HCT116 (cell line): ENCODE measurements around the gene DPY30. TPM values are rescaled to one million over a fixed set of nuclear protein-coding genes. Genes with fewer than 3 reads are reported as not detected.

Experiments
- ATAC-seq: fragments of 200-7000 bp; cut with Tn5 transposase; 2 replicates; pipeline ENCODE4 v1.9.1; 2020; ENCODE audit warnings: mild to moderate bottlenecking, moderate library complexity
- BruUV-seq: library from RNA; stranded (reverse); fragments of 400-500 nt; replicated peaks from 2 replicates; lab custom pipeline; 2021; lab: Mats Ljungman, UMichigan
- CTCF ChIA-PET: fragments of 300-600 bp; sonication (Branson Sonifier 250); formaldehyde crosslinking; loops from one replicate; lab custom pipeline; 2021; ENCODE audit warnings: antibody characterized with exemption; lab: Charles Lee
- POLR2A ChIA-PET: fragments of 300-600, 350-600 bp; sonication (Branson Sonifier 250); formaldehyde crosslinking; loops from one replicate; lab custom pipeline; 2021; ENCODE audit warnings: antibody characterized with exemption; lab: Charles Lee
- RAD21 ChIA-PET, 2 experiments: fragments of 300-600 bp; sonication (Branson Sonifier 250); formaldehyde crosslinking; loops; one replicate each; lab custom pipeline; 2023; ENCODE audit warnings: low total read pairs in 2 of 2; ENCODE audit not compliant: uncharacterized antibody in 2 of 2, unreplicated experiment in 2 of 2, low non-redundant PET in 1 of 2; lab: Charles Lee
- DNase-seq: peaks from one replicate; pipeline ENCODE4 v3.0.0-alpha.2; 2010; ENCODE audit warnings: low read depth, low spot score
- H2AFZ ChIP-seq: fragments of 200-600 bp; shearing (Covaris generic), sonication (generic); 2 replicates; pipeline ENCODE4 v1.6.1; 2017; ENCODE audit warnings: low read depth, mixed run types, mixed read lengths, antibody characterized with exemption, low read length; ENCODE audit not compliant: poor library complexity, severe bottlenecking
- H3K27ac ChIP-seq: 2 replicates; pipeline ENCODE4 v1.5.1; 2012; ENCODE audit warnings: low read depth, low read length
- H3K27me3 ChIP-seq: fragments of 200-600 bp; sonication (generic); 2 replicates; pipeline ENCODE4 v1.6.1; 2016; ENCODE audit warnings: mixed run types, low read length, mixed read lengths; ENCODE audit not compliant: insufficient read depth
- H3K36me3 ChIP-seq, 2 experiments: fragments of 200-500 bp in 1 of 2; fragments of 200-600 bp in 1 of 2; sonication (Bioruptor generic) in 1 of 2; sonication (generic) in 1 of 2; 2 replicates each; pipeline versions ENCODE4 v1.5.1 to v1.6.1; 2014 to 2016; ENCODE audit warnings: low read length in 2 of 2, inconsistent platforms in 1 of 2, mixed read lengths in 1 of 2, mixed run types in 1 of 2; ENCODE audit not compliant: insufficient read depth in 2 of 2, control insufficient read depth in 1 of 2
- H3K4me1 ChIP-seq, 2 experiments: fragments of 200-600 bp in 1 of 2; sonication (generic) in 1 of 2; 2 replicates each; pipeline versions ENCODE4 v1.5.1 to v1.6.1; 2012 to 2017; ENCODE audit warnings: low read length in 2 of 2, inconsistent platforms in 1 of 2, mild to moderate bottlenecking in 1 of 2, mixed read lengths in 1 of 2, mixed run types in 1 of 2, moderate library complexity in 1 of 2; ENCODE audit not compliant: insufficient read depth in 2 of 2, control insufficient read depth in 1 of 2
- H3K4me2 ChIP-seq: fragments of 200-600 bp; sonication (generic); 2 replicates; pipeline ENCODE4 v1.6.1; 2017; ENCODE audit warnings: mixed run types, low read length, mixed read lengths
- H3K4me3 ChIP-seq, 2 experiments: fragments of 200-600 bp in 1 of 2; sonication (generic) in 1 of 2; replicated peaks in 1 of 2; 2 replicates each; pipeline ENCODE4 v1.5.1; 2011 to 2016; ENCODE audit warnings: low read length in 2 of 2, control low read depth in 1 of 2, low read depth in 1 of 2, mild to moderate bottlenecking in 1 of 2, mixed read lengths in 1 of 2, mixed run types in 1 of 2
- H3K79me2 ChIP-seq: fragments of 200-600 bp; sonication (generic); 2 replicates; pipeline ENCODE4 v1.6.1; 2017; ENCODE audit warnings: mild to moderate bottlenecking, mixed run types, low read length, moderate library complexity, mixed read lengths; ENCODE audit not compliant: insufficient read depth
- H3K9ac ChIP-seq: fragments of 200-600 bp; sonication (generic); 2 replicates; pipeline ENCODE4 v1.6.1; 2016; ENCODE audit warnings: low read length, mixed read lengths
- H3K9me2 ChIP-seq: fragments of 200-600 bp; sonication (generic), shearing (Covaris generic); 2 replicates; pipeline ENCODE4 v1.6.1; 2017; ENCODE audit warnings: mixed run types, mild to moderate bottlenecking, moderate library complexity; ENCODE audit not compliant: insufficient read depth
- H3K9me3 ChIP-seq, 2 experiments: fragments of 200-500 bp in 1 of 2; fragments of 200-600 bp in 1 of 2; sonication (Bioruptor generic) in 1 of 2; sonication (generic) in 1 of 2; 2 replicates each; pipeline ENCODE4 v1.6.1; 2014 to 2017; ENCODE audit warnings: low read length in 2 of 2, mixed read lengths in 2 of 2, inconsistent platforms in 1 of 2, low read depth in 1 of 2, mild to moderate bottlenecking in 1 of 2, mixed run types in 1 of 2, moderate library complexity in 1 of 2; ENCODE audit not compliant: control insufficient read depth in 1 of 2, insufficient read depth in 1 of 2
- H4K20me1 ChIP-seq: fragments of 200-600 bp; sonication (generic), shearing (Covaris generic); 2 replicates; pipeline ENCODE4 v1.6.1; 2017; ENCODE audit warnings: mixed run types, mild to moderate bottlenecking, moderate library complexity; ENCODE audit not compliant: insufficient read depth
- CEBPB ChIP-seq: IDR thresholded peaks from 2 replicates; pipeline ENCODE4 v1.6.1; 2012; ENCODE audit warnings: low read depth
- POLR2A ChIP-seq: IDR thresholded peaks from 2 replicates; pipeline ENCODE4 v1.7.0; 2011; ENCODE audit warnings: borderline replicate concordance; ENCODE audit not compliant: insufficient read depth, insufficient read length; ENCODE audit errors: extremely low read depth
- POLR2AphosphoS5 ChIP-seq: IDR thresholded peaks from 2 replicates; pipeline ENCODE4 v1.6.1; 2011; ENCODE audit warnings: mild to moderate bottlenecking, low read depth, low read length, moderate library complexity
- SP1 ChIP-seq: IDR thresholded peaks from 2 replicates; pipeline ENCODE4 v1.6.1; 2012; ENCODE audit warnings: low read depth
- TCF7L2 ChIP-seq: IDR thresholded peaks from 2 replicates; pipeline ENCODE4 v1.7.0; 2011; ENCODE audit warnings: borderline replicate concordance, inconsistent platforms; ENCODE audit not compliant: insufficient read depth, insufficient read length; ENCODE audit errors: extremely low read depth
- intact Hi-C: fragments of 100-400 bp; cut with micrococcal nuclease; formaldehyde crosslinking; loops from 2 replicates; pipeline ENCODE4 v1.10.0; 2022
- total RNA-seq: library from RNA; stranded (reverse); gene quantifications from one replicate; pipeline ENCODE4 v1.2.1, GENCODE V29; 2021; ENCODE audit not compliant: unreplicated experiment
- TF ChIP-seq, protein P1 (sequence below), 3 experiments: fragments of 200-600 bp in 1 of 3; sonication (generic) in 1 of 3; IDR thresholded peaks in 2 of 3; conservative IDR thresholded peaks in 1 of 3; 2 replicates each; pipeline ENCODE4 v1.5.1; 2012 to 2017; ENCODE audit warnings: low read depth in 2 of 3, low read length in 2 of 3, antibody characterized with exemption in 1 of 3, borderline replicate concordance in 1 of 3, control low read depth in 1 of 3, mild to moderate bottlenecking in 1 of 3, mixed read lengths in 1 of 3, mixed run types in 1 of 3, moderate library complexity in 1 of 3; ENCODE audit not compliant: insufficient read depth in 1 of 3
- TF ChIP-seq, protein P2 (sequence below): IDR thresholded peaks from 2 replicates; pipeline ENCODE4 v1.6.1; 2012; ENCODE audit warnings: low read depth

Gene DPY30
- total RNA-seq, 1 experiment from 2014 or later = 79.5 TPM

DNA sequence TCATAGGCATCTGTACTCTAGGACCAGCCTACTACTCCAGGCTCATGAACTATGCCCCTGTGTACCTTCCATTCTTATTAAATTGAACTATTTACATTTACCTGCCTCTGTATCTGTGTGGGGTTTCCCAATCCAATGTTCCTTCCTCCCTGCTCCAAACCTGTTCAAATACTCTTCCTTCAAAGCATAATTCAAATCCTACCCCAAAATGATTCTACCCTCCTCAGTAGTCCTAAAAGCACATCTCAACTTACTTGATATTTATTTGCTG, 32.5 kb downstream of the DPY30 start:
- ATAC-seq = no peak
- no peak overlapping the region for H3K4me2 ChIP-seq

More for the DNA sequence above, 32.5 kb downstream of the DPY30 start:
- ChIA-PET POLR2A (no interaction called here), CTCF (no interaction called here), RAD21 (no interaction called here)
- H3K36me3 ChIP-seq = no peaks in the 10 kb centered on the region
- DNase-seq = no peak
- peaks cover 24% of the 10 kb centered on the region; the same call in 1 of the 2 replicates for H4K20me1 ChIP-seq
- H3K4me1 ChIP-seq = peaks cover 11 to 27% of the 10 kb centered on the region in 2 experiments; a peak in 3 of 4 replicates
- BruUV-seq = no TSS peak
- no peaks in the 10 kb centered on the region for H3K9me3 ChIP-seq
- H3K9me2 ChIP-seq = no peaks in the 10 kb centered on the region
- H2AFZ ChIP-seq = no peak overlapping the region
- H3K27me3 ChIP-seq = no peaks in the 10 kb centered on the region
- TF ChIP-seq POLR2A (no peak), TCF7L2 (no peak), POLR2AphosphoS5 (no peak), CEBPB (no peak), SP1 (no peak)
- TF ChIP-seq, protein P1, sequence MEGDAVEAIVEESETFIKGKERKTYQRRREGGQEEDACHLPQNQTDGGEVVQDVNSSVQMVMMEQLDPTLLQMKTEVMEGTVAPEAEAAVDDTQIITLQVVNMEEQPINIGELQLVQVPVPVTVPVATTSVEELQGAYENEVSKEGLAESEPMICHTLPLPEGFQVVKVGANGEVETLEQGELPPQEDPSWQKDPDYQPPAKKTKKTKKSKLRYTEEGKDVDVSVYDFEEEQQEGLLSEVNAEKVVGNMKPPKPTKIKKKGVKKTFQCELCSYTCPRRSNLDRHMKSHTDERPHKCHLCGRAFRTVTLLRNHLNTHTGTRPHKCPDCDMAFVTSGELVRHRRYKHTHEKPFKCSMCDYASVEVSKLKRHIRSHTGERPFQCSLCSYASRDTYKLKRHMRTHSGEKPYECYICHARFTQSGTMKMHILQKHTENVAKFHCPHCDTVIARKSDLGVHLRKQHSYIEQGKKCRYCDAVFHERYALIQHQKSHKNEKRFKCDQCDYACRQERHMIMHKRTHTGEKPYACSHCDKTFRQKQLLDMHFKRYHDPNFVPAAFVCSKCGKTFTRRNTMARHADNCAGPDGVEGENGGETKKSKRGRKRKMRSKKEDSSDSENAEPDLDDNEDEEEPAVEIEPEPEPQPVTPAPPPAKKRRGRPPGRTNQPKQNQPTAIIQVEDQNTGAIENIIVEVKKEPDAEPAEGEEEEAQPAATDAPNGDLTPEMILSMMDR (IDR thresholded peaks at IDR 0.05 in 2 of 3, conservative IDR thresholded peaks at IDR 0.05 in 1 of 3; ENCODE audit: borderline replicate concordance in 1 of 3, insufficient read depth in 1 of 3, low read depth in 2 of 3, low read length in 2 of 3) = no peak
- TF ChIP-seq, protein P2, sequence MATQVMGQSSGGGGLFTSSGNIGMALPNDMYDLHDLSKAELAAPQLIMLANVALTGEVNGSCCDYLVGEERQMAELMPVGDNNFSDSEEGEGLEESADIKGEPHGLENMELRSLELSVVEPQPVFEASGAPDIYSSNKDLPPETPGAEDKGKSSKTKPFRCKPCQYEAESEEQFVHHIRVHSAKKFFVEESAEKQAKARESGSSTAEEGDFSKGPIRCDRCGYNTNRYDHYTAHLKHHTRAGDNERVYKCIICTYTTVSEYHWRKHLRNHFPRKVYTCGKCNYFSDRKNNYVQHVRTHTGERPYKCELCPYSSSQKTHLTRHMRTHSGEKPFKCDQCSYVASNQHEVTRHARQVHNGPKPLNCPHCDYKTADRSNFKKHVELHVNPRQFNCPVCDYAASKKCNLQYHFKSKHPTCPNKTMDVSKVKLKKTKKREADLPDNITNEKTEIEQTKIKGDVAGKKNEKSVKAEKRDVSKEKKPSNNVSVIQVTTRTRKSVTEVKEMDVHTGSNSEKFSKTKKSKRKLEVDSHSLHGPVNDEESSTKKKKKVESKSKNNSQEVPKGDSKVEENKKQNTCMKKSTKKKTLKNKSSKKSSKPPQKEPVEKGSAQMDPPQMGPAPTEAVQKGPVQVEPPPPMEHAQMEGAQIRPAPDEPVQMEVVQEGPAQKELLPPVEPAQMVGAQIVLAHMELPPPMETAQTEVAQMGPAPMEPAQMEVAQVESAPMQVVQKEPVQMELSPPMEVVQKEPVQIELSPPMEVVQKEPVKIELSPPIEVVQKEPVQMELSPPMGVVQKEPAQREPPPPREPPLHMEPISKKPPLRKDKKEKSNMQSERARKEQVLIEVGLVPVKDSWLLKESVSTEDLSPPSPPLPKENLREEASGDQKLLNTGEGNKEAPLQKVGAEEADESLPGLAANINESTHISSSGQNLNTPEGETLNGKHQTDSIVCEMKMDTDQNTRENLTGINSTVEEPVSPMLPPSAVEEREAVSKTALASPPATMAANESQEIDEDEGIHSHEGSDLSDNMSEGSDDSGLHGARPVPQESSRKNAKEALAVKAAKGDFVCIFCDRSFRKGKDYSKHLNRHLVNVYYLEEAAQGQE = no peak
- H3K9ac ChIP-seq = no peak overlapping the region
- peaks cover 77% of the 10 kb centered on the region for H3K79me2 ChIP-seq
- H3K27ac ChIP-seq = no peak overlapping the region
- intact Hi-C loops = no loop called here
- H3K4me3 ChIP-seq = no peak overlapping the region
